GM18870 (cell line): ENCODE data around the gene ACKR2.
"Not testable (repeated sequence)": the region's sequence is repeated elsewhere in the genome, so short reads cannot be mapped to it uniquely, and the experiment has no call there.

Experiments used
- ATAC-seq: cut with Tn5 transposase; IDR thresholded peaks from one replicate; pipeline ENCODE4 v1.9.1; 2021; ENCODE audit warnings: moderate library complexity; ENCODE audit not compliant: unreplicated experiment

The ACKR2 gene

DNA sequence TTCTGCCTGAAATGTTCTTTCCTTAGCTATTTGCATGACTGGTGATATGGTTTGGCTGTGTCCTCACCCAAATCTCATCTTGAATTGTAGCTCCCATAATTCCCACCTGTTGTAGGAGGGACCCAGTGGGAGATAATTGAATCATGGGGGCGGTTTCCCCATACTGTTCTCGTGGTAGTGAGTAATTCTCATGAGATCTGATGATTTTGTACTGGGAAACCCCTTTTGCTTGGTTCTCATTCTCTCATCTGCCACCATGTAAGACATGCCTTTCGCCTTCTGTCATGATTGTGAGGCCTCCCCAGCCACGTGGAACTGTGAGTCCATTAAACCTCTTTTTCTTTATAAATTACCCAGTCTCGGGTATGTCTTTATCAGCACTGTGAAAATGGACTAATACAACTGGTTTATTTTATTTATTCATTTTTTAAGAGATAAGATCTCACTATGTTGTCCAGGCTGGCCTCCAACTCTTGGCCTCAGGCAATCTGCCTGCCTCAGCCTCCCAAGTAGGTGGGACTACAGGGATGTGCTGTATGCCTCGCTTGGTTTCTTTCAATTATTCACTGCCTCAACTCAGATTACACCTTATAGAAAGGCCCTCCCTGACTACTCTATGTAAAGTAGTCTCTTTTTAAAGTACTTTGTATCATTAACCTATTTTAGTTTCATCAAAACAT, 74.1 kb downstream of the ACKR2 start:
- ATAC-seq = not testable (repeated sequence)

DNA sequence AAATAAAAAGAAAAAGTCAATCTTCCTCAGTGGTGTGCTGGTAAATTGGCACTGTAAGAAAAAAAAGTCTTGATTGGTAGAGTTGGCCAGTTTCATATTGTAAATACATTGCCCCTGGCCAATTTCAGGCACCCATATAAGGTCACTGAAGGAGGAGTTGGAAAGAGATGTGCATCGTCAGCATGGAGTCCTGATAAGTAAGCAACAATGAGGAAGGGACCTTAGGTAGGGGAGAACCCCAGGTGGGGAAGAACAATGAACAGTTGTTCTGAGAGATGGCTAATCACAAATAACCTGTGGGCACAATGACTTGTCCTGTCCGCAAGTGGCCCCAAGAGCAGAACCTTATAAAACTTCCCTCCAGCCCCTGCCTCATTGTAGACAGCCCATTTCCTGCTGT, 75.1 kb downstream of the ACKR2 start:
- no peak for ATAC-seq

DNA sequence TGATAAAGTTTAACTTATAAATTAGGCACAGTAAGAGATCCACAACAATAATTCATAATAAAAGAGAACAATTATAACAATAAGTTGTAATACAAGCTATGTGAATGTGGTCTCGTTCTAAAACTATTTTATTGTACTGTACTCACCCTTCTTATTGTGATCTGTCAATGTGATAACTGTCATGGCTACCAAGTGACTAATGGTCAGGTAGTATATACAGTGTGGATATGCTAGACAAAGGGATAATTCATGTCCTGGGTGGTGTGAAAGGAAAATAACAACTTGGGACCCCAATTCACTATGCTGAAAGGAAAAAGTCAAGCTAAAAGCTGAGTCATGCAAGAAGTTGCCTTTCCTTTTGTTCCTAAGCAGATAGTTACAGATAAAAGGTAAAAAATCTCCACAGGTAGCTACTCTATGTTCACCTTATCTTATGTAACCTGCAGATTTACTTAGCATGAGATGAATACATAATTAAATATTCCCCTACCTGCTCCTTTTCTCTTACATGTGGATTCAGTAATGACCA, 77.1 kb downstream of the ACKR2 start:
- ATAC-seq = no peak

DNA sequence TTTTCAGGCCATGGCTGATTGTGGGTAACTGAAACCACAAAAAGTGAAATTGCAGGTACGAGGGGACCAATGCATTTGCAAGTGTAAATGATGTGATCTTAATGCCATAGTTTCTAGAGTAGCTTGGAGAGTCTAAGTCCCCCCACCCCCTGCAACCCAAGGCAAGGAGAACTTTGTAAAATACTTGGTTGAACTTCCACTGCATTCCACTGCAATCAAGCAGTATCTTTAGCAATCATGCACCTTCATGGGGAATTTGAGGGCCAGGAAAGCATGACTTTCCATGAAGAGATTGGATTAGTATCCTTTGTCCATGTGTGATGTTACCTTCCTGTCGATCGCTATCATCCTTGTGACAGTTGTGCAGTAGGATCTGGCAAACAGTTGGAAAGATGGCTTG, 77.8 kb downstream of the ACKR2 start:
- no peak for ATAC-seq

DNA sequence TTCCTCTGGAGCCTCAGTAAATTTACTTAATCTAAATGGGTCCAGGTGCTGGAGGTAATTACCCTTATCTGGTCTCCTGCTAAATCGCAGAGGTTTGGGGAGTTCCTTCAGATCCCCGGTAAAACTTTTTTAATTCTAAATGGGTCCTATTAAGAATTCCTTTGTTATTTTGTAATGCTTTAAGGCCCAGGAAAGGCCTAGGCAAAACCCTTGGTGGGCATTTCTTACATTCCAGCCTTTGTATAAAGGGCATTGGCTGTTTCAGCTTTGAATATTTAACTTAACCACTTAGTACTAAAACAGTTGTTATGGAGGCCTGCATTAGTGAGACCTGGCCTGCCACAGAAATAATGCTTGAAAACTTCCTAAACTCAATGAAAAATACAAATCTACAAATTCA, 81.8 kb downstream of the ACKR2 start:
- no peak for ATAC-seq

DNA sequence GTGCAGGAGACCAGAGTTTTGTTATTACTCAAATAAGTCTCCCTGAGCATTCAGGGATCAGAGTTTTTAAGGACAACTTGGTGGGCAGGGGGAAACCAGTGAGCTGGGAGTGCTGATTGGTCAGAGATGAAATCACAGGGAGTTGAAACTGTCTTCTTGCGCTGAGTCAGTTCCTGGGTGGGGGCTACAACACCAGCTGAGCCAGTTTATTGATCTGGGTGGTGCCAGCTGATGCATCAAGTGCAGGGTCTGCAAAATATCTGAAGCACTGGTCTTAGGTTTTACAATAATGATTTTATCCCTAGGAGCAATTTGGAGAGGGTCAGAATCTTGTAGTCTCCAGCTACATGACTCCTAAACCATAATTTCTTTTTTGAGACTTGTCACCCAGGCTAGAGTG, 82.9 kb downstream of the ACKR2 start:
- no peak for ATAC-seq

DNA sequence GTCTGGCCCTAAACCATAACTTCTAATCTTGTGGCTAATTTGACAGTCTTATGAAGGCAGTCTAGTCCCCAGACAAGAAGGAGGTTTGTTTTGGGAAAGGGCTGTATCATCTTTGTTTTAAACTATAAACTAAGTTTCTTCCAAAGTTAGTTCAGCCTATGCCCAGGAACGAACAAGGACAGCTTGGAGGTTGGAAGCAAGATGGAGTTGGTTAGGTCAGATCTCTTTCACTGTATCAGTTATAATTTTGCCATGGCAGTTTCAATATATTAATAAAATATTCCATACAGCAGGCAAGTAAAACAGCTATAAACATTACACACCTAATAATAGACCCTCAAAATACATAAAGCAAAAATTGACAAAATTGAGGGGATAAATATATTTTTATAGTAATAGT, 83.6 kb downstream of the ACKR2 start:
- ATAC-seq = no peak

DNA sequence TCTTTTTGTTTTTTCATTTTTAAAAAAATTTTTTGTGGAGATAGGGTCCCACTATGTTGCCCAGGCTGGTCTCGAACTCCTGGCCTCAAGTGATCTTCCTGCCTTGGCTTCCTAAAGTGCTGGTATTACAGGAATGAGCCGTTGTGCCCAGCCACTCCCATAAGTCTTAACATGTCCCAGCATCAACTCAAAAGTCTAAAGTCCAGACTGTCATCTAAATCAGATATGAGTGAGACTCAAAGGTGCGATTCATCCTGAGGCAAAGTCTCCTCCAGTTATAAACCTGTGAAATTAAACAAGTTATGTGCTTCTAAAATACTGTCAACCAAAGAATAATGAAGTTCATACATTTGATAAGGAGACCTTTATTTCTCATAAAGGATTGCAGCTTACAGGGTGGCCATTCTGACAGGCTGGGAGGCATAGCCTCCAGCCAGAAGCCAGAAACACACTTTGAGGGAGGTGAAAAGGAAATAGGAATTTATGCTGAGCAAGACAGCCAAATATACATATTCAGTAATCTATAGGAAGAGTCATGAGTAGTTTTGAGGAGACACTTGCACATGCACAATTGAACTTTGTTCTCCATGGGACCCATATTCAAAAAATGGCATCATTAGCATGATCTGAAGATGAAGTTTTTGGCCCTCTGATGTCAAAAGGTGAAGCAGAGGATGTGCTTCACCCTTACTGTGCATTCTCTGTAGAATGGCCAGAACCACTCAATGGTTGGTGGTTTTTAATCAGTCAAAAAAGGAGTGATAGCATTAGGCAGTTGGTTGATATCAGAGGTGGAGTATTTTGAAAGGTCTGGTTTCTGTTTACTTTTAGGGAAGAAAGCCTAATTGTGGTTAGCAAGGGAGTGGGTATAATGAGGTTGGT, 85.7 kb downstream of the ACKR2 start:
- no peak for ATAC-seq

DNA sequence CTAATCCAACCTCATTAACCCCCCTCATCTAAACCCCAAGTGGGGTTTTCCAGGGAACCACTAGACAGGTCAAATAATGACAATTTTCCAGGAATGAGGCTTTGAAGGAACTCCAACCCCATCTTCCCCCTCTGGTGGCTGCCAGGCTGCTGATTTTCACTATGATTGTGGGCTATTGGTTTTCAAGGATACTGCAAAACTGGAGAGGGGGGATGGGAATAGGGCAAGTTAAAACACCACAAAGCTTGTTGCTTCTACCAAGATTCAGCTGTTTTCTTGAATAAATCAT, 86.3 kb downstream of the ACKR2 start:
- no peak for ATAC-seq

DNA sequence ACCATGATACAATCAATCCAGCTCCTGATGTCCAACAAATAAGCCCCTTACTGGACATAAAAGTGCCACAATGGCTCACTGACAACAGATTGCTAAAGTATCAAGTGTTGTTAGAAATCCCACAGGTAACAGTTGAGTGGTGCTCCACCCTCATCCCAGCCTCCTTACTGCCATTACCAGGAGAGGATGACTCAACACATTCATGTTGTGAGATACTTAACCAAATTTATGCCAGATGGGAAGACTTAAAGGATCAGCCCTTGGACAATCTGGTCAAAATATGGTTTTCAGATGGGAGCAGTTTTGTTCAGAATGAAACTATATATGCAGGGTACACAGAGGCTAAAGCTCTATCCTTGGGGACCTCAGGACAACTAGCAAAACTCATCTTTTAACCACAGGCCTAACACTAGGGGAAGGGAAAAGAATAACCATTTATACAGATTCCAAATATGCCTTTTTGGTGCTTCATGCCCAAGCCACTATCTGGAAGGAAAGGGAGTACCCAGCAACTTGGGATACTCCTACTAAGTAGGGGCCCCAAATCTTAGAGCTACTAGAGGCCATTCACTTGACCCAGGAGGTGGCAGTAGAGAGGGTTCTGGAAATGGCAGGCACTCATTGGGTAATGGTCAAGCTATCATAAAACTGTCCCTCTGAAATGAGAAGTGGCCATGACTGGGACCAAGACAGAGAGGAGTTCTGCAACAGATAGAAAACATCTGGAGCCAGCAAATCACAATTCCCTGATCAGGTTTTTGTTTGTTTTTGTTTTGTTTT, 89.8 kb downstream of the ACKR2 start:
- ATAC-seq = no peak

DNA sequence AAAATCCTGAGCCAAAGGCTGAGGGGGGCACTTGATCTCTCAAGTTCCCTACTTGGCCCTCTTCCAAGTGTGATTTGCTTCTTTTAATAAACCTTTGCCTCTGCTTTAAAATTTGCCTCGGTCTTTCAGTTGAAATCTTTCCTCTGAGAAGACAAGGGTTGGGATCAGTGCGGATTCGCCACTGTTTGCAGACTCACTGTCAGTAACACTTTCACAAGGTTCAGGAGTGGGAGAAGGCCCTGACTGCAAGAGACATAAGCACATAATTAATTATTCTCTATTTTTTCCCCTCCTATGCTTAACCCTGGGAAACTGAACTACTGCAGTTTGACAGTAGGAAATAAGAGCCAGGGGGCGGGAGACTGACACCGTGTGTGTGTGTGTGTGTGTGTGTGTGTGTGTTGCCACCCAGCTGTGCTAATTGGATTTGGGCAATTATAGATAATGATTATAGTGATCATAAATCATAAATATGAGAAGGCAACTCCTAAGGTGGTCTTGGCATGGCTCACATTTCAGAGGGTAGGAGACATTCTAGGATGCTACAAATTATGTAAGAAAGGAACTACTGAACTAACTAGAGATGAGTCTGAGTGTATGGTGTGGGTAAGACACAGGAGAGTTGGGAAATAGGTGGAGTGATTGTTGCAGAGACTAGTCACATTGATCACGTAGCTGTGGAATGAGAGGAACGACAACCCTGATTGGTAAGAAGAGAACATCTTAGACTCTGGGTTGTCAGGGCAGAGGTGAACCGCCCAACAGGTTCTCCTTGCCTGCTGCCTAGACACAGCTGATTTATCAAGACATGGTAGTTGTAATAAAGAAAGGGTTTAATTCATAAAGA, 91.2 kb downstream of the ACKR2 start:
- ATAC-seq = no peak

DNA sequence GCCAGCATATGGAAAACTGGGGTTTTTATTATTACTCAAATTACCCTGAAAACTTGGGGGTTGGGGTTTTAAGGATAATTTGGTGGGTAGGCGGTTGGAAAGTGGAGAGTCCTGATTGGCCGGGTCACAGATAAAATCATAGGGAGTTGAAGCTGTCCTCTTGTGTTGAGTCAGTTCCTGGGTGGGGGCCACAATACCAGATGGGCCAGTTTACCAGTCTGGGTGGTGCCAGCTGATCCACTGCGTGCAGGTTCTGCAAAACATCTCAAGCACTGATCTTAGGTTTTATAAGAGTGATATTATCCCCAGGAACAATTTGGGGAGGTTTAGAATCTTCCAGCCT, 91.8 kb downstream of the ACKR2 start:
- no peak for ATAC-seq

DNA sequence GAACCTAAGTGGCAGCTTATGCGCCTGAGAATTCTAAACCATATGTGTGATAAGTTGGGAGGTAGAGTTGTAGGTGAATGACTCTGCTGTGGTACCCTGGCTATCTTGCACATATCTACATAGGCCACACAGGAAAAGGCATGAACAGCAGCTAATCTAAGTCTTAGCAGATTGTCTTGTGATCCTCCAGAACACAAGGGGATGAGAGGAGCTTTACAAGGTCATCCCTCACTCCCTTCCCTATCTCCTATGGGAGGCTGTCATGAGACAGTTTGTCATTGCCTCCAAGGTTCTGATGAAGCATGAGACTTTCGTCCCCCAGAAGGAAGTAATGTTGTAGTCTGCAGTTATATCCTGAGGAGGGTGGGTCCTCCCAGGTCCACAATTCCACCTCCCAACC, 93.0 kb downstream of the ACKR2 start:
- ATAC-seq = no peak

DNA sequence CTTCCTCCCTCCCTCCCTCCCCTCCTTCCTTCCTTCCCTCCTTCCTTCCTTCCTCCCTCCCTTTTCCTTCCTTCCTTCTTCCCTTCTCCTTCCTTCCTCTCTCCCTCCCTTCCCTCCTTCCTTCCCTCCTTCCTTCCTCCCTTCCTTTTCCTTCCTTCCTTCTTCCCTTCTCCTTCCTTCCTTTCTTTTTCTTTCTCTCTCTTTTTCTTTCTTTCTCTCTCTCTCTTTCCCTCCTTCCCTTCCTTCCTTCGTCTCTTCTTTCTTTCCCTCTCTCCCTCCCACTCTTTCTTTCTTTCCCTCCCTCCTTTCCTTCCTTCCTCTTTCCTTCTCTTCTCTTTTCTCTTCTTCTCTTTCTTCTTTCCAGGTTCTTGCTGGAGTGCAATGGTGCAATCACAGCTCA, 94.8 kb downstream of the ACKR2 start:
- no peak for ATAC-seq

DNA sequence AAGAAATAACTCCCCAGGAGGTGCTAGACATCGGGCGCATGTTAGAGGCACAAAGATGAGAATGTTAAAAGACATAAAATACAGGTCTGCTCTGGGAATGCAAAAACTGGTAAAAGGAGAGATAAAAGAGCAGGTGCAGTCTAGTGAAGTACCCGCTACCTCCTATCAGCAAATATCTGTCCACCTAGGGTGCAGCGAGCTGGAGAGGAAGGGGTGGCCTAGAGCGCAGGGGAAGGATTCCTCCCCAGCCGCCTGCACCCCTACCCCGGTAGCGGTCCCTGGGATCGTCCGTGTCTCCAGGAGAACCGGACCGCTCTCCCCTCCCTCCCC, 96.5 kb downstream of the ACKR2 start:
- no peak for ATAC-seq

DNA sequence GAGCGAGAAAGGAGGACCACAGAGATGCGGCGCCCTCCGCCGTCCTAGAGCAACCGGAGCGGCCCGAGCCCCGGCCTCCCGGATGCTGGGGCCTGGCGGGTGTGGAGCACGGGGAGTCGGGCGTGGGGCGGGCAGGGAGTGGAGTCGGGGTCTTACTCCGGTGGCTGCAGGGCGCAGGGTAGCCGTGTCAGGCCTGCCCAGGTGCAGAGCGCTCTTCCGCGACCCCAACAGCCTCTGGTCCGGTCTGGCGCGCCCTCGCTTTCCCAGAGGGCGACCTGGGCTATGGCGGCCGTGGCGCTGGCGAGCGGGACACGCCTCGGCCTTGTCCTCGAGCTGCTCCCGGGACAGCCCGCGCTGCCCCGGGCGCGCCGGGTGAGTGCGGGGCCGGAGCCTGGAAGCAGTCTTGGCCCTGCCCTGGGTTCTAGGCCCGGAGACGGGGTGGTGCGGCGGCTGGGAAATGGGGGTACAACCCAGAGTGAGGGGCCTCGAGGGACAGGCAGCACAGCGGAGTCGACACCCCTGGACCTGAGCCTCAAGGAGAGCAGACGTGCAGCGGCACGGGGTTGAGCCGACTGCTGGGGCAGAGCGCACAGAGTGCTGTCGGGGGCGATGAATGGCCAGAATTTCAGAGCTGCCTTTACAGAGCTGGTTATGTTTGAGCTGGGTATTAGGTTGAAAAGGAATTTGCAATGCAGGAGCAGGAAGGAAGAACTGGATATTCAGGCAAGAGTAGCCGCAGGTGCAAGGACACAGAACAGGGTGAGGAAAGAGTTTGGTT, 97.0 kb downstream of the ACKR2 start, which contains the start of gene ZNF662:
Gene ZNF662, plus strand, starts transcription at position 73 of the 778 bp plus-strand sequence. CDS start 1,973 bp downstream, outside the sequence.
- no peak for ATAC-seq

DNA sequence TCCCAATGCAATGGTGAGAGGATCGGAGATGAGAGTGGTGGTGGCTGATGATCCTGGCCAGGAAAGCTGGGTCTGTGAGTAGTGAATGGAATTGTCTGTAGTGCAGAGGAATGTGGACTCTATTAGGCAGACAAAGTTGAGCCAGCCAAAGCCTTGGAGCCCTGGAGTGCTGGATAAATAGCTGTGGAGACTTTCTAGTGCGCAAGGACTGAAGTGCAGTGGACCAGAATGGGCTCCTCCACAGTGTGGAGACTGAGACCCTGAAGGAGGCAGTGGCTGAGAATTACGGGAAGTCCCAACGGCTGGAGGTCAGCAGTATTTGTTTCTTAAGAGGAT, 97.6 kb downstream of the ACKR2 start:
- no peak for ATAC-seq

DNA sequence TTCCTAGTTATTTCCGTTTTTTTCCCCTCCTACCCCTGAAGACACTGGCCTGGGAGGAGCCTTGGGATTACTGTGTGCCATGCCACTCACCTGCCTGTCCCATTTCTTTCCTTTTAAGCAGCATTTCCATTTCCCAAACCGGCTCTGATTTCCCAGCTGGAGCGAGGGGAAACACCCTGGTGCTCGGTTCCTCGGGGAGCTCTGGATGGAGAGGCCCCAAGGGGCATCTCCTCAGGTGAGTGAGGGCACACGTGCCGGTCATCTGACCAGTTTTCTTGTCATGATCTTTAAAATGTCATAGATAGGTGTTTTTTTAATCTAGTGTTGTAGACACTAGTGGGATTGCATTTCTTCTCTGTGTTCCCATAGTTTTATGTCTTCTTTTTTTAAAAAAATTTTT, 99.4 kb downstream of the ACKR2 start:
- no peak for ATAC-seq

DNA sequence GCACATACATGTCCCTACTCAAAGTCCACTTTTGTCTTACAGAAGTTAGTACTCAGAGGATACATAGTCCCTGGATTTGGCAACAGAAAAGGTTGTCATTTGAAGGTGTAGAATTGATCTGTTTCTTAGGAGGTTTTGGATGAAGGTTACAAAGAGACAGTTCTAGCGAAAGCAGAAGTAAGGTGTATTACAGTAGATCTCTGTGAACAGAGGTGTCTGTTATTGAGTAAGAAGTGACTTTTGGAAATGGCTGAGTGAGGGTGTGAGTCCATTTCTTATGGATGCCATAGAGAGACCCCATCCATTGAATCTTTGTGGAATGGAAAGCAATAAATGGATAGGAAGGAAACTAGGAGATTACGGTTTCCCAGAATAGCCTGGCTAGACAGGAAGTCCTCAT, 102.3 kb downstream of the ACKR2 start:
- no peak for ATAC-seq

DNA sequence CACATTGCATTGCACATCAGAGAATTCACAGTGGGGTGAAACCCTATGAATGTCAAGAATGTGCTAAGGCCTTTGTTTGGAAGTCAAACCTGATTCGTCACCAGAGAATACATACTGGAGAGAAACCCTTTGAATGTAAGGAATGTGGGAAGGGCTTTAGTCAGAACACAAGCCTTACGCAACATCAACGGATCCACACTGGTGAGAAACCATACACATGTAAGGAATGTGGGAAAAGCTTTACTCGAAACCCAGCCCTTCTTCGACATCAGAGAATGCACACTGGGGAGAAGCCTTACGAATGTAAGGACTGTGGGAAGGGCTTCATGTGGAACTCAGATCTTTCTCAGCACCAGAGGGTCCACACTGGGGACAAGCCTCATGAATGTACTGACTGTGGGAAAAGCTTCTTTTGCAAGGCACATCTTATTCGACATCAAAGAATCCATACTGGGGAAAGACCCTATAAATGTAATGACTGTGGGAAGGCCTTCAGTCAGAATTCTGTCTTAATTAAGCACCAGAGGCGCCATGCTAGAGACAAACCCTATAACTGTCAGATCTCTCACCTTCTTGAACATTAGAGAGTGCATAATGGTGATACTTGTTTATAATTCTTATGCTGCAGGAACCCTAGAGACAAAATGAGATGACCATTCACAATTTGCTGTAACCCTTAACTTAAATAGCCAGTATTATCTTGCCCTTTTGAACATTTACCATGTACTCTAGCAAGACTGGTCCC, 105.7 kb downstream of the ACKR2 start:
- no peak for ATAC-seq
